Astrocyte of the spinal cord (primary cell): ENCODE results near the gene SV2C.

Experiments used
- DNase-seq: peaks from one replicate; pipeline ENCODE4 v3.0.0; 2011; ENCODE audit warnings: low read depth, low spot score
- H3K4me3 ChIP-seq: 2 replicates; pipeline ENCODE4 v1.5.1; 2011; ENCODE audit warnings: low read depth, mild to moderate bottlenecking, low read length, moderate library complexity
- in situ Hi-C: cut with HindIII; loops from 2 replicates; pipeline ENCODE4 v1.10.0; 2017; ENCODE audit warnings: low sequenced_read_pairs
- TF ChIP-seq, protein P1 (sequence below): IDR thresholded peaks from 2 replicates; pipeline ENCODE4 v1.5.1; 2012; ENCODE audit warnings: low read depth, mild to moderate bottlenecking, low read length, inconsistent platforms

SV2C gene

DNA sequence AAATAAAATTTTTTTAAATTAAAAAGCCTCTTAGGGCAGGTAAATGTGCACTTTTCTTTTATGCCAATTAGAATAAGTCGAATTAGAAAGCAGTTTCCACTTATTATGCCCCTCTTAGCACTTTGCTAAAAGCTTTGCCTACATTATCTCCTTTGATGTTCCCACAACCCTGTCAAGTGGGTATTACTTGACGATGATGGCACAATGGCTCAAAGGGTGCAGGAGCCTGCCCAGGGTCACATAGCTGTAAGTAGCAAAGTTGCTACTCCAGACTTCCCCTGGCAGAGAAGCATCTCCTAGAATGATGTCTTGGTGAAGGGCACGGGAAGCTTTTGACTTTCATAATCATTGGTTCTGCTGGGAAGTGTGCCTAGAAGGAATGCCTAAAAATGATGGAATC, 301.5 kb downstream of the SV2C start:
- TF ChIP-seq, protein P1, sequence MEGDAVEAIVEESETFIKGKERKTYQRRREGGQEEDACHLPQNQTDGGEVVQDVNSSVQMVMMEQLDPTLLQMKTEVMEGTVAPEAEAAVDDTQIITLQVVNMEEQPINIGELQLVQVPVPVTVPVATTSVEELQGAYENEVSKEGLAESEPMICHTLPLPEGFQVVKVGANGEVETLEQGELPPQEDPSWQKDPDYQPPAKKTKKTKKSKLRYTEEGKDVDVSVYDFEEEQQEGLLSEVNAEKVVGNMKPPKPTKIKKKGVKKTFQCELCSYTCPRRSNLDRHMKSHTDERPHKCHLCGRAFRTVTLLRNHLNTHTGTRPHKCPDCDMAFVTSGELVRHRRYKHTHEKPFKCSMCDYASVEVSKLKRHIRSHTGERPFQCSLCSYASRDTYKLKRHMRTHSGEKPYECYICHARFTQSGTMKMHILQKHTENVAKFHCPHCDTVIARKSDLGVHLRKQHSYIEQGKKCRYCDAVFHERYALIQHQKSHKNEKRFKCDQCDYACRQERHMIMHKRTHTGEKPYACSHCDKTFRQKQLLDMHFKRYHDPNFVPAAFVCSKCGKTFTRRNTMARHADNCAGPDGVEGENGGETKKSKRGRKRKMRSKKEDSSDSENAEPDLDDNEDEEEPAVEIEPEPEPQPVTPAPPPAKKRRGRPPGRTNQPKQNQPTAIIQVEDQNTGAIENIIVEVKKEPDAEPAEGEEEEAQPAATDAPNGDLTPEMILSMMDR, result no peak
- H3K4me3 ChIP-seq, result no peak overlapping the region
- in situ Hi-C loops, result no loop called here
- no peak for DNase-seq

DNA sequence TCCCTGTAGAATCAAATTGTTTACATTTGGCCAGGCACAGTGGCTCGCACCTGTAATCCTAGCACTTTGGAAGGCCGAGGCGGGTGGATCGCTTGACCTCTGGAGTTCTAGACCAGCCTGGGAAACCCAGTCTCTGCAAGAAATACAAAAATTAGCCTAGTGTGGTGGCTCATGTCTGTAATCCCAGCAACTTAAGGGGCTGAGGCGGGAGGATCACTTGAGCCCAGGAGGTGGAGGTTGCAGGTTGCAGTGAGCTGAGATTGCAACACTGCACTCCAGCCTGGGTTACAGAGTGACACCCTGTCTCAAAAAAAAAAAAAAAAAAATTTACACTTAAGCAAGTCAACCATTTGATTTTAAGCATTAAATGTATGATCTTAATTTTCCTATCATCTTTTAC, 302.4 kb downstream of the SV2C start:
- no peak for DNase-seq
- in situ Hi-C loops, result no loop called here
- TF ChIP-seq, protein P1, result no peak

DNA sequence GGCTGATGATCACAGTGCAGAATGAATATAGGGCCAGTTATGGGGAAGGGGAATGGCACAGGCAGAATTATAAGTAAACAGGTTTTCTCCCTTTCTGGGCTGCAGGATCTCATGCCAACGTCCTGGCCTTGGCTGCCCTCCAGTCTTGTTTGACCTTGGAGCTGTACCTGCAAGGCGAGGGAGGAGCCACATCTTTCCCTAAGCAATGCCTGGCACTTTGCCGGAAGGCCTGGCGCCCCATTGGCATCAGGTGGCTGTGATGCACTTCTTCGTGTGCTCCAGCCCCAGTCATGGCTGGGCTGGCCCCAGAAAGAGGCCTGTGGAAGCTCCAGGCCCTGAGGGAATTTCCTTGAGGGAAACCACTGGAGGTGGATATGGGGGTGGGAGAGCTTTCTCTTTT, 303.2 kb downstream of the SV2C start:
- TF ChIP-seq, protein P1, result no peak
- in situ Hi-C loops, result no loop called here
- H3K4me3 ChIP-seq, result no peak overlapping the region
- no peak for DNase-seq

More for the DNA sequence above, 302.4 kb downstream of the SV2C start:
- H3K4me3 ChIP-seq, result no peak overlapping the region

DNA sequence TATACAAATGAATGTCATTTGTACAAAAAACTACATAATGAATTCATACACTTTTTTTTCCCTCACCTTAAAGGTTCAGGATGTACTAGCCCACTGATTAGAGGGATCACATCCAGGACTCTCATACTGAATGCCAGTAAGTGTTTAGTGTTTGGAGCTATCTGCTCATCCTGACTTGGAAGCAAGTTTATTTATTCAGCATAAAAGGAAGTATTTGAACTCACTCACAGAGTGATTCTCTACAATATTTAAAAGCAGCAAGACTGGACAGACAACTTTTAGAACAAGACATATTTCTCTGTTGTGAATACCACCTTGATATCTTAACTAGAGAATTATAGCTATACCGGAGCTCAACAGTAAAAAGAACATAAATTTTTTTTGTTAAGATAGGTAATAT, 305.1 kb downstream of the SV2C start:
- no peak overlapping the region for H3K4me3 ChIP-seq
- in situ Hi-C loops, result no loop called here
- no peak for DNase-seq
- TF ChIP-seq, protein P1, result no peak

DNA sequence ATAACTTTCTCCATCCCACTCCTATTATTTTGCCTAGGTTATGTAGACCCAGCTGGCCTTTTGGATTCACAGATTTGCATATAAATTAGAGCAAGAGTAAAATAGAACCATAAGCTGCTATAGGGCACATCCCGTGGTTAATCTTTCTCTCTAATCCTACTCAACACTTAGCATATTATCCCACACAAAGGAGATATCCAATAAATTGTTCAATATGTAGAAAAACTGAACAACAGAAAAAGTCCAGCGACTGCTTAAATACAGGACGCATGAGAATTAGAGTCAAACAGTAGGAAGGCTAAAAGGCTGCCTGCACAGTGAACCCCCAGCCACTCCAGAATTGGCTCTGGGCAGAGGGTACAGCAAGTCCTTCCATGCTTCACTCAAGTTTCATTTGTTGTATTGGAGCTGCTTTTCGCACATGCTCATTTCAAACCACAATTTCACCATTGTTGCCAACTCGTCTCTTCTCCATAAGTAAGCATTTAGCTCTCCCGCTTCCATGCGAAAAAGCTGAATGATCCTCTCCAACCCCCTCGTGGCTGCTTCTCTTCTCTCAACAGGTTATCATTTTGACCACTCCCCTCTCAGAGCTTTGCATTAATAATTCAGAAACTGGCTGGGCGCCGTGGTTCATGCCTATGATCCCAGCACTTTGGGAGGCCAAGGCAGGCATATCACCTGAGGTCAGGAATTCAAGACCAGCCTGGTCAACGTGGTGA, 305.8 kb downstream of the SV2C start:
- TF ChIP-seq, protein P1, result no peak
- no peak for DNase-seq
- H3K4me3 ChIP-seq, result no peak overlapping the region
- in situ Hi-C loops, result no loop called here

DNA sequence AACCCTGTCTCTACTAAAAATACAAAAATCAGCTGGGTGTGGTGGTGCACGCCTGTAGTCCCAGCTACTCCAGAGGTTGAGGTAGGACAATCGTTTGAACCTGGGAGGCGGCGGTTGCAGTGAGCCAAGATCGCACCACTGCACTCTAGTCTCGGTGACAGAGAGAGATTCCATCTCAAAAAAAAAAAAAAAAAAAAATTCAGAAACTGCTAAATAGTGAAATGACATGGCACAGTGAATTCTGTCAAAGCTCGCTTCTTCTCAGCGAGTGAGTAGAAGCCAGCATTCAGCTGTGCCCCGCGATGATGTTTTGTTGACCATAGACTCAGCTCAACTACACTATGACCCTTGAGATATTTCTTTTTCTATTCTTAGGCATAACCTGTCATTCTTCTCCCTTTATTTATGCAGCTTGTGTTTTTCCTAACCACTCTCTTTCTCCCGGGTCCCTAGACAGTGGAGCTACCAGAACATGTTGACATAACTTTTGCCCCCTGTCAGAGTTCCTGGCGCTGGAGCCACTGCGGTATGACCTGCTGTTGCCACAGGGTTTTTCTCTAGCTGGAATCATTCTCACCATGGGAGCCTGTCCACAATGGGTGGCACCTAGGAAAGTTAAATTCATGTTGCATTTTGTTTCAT, 306.5 kb downstream of the SV2C start:
- in situ Hi-C loops, result no loop called here
- TF ChIP-seq, protein P1, result no peak
- peak; percentile 24 for DNase-seq
- H3K4me3 ChIP-seq, result no peak overlapping the region
